H54 (cell line): ENCODE data around the gene TOX2.

Source experiments
- DNase-seq: peaks from one replicate; pipeline ENCODE4 v3.0.0; 2011; ENCODE audit warnings: low spot score, mixed read lengths; ENCODE audit not compliant: insufficient read length
- FAIRE-seq: peaks from 3 replicates; lab custom pipeline; 2011; peaks lifted over from hg19 to GRCh38; lab: Jason Lieb, UNC
- POLR2A ChIP-seq: IDR thresholded peaks from 2 replicates; pipeline ENCODE4 v1.6.1; 2011; ENCODE audit warnings: low read depth, mild to moderate bottlenecking, low read length

TOX2 gene

DNA sequence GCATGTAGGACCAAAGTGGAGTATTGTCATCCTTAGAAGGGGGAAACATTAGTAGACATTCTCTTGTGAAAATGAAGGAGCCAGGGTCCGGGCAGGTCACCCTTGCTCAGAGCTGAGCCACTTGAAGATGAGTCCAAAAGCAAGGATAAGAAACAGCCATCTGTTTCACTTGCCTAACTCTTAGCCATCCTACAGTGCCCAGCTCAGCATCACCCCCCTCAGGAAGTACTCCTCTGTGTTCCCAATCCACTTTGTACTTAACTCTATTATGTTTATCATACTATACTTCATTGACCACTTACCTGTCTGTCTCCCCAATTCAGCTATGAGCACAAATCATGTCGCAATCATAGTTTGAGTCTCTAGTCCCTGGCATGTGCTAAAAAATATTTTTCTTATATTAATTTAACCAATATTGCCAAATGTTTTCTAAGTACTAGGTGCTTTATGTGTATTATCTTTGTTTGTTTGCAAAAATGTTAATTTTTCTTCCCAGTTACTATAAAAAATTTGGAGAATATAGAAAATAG is 8.1 kb upstream of the TOX2 start:
- DNase-seq = no peak
- no peak for FAIRE-seq
- no peak for TF ChIP-seq POLR2A

DNA sequence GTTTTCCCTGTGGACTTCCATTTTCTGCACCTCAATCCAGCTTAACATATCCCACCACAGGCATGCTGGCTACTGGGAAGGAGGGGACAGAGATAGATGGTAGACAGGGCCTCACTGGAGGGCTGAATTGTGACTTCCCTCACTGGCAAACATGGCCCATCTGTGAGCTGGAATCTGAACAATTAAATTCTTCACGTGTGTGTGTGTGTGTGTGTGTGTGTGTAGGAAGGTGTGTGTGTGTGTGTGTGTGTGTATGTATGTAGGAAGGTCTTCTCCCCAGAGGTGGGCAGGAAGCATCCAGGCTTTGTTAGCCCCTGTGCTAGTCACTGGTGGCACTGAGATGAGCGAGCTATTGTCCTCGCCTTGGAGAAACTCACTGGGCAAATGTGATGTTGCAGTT is 5.4 kb upstream of the TOX2 start:
- TF ChIP-seq POLR2A = no peak
- no peak for FAIRE-seq
- no peak for DNase-seq

DNA sequence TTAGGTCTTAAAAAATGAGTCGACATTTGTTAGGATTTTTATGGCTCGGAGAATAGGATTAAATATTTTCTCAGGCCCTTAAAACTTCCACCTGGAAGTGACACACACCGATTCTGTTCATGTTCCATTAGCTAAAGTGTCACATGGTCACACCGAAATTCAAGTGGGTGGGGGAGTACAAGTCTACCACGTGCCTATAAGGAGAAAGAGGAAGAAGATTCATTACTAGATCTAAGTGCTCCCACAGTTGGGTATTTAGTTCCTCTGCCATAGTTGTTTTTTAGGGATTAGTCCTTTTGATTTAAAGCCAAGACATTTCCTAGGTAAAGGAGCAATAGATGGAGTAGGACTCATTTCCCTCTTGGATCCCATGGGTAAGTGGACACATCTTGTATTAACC is 4.9 kb upstream of the TOX2 start:
- no peak for FAIRE-seq
- no peak for DNase-seq
- TF ChIP-seq POLR2A = no peak

DNA sequence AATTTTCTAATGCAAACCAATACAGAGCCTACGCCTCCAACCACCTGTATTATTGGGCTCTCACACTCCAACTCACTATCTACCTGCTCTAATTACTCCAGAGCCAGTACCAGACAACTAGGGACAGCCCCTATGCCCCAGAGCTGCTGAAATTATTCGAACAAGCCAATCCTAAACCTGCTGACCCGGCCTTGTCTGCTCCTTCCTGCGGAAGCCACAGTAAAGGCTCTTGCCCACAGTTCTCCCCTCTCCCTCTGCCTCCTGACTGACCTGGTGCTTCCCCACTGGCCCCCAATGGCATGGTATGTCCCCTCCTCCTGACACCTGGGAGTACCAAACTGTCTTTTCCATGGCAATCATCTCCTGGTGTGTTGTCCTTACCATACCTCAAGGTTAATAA is 4.1 kb upstream of the TOX2 start:
- FAIRE-seq = no peak

DNA sequence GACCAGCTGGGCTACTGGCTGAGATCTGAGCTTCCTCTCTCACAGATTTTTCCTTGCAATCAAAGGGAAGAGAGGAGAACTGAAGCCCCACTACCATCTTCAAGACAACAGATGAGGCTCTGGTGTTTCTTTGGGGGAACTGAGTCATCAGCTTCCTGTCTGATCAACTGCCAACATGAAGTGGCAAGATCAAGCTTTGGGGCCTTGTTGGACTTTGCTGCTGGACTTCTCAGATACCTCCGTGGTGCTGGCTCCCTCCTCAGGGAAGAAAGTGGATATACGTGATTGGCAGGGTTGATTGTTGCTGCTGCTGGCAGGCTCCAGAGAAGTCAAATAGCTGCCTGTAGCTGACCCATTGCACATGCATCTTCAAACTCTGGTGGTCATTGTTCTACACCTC is 3.6 kb upstream of the TOX2 start:
- FAIRE-seq (no peak), DNase-seq (no peak)
- TF ChIP-seq POLR2A = no peak

More for the DNA sequence above, 4.1 kb upstream of the TOX2 start:
- no peak for TF ChIP-seq POLR2A
- DNase-seq = no peak

DNA sequence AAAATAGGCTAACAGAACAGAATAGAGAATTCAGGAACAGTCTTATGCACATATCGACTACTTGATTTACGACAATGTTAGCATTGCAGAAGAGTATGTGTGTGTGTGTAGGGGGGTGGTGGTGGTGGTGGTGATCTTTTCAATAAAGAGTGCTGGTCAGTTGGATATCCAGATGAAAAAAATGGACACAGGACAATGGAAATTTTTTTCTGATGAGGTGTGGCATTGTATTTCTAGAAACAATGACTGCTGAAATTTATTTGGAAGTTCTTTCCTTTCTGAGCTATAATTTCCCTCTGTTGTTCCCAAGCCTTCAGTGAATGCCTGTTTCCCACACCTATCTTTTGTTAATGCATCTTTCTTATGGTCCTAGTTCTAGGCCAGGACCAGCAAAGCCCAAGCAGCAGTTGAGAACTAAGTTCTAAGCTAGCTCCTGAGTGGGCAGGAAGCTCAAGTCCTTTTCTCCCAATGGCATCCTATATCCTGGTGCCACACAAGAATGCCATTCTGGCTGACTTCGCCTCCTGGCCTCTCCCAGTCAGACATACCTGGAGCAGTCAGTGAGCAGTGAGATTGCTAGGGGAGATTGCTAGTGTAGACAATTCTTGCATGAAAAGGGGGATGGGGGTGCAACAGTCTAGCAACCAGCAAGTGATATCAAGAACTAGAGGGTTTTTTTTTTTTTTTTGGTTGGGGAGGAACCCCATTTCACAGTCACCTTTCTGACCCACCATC is 1.2 kb upstream of the TOX2 start:
- DNase-seq (no peak), FAIRE-seq (no peak)
- no peak for TF ChIP-seq POLR2A

DNA sequence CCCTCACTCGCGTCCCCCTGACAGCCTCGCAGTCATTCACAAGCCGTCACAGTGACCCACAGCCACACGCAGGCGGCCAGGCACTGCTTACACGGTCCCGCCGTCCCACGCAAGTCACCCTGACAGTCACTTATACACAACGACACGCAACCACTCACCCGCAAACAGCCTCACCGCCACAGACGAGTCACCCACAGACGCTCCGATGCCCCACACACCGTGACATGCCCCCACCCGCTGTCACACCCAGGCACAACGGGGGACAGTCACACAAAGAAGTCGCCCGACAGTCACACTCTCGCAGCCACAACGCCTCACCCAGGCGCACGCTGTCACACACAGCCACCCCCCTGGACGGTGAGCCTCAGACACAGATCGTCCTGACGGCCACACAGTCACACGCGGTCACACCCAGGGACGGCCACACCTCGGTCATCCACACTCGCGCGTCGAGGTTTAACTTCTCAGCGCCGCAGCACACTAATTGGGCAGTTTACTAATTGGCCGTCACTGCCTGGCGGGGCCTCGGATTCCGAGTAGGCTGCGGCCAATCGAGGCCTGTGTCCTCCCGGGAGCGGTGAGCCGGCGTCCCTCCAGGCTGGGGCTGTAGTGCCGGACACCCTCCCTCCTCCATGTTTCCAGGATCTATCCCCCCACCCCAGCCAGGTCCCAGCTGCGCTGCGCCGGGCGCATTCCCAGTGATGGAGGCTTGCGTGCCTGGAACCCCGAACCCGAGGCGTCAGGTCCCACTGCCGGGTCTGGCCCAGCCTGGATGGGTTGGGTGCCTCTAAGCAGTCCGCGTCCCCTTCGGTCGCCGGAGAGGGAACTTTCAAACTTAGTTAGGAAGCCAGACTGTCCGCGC is 790 bp downstream of the TOX2 start:
- no peak for TF ChIP-seq POLR2A
- FAIRE-seq (no peak), DNase-seq (no peak)

DNA sequence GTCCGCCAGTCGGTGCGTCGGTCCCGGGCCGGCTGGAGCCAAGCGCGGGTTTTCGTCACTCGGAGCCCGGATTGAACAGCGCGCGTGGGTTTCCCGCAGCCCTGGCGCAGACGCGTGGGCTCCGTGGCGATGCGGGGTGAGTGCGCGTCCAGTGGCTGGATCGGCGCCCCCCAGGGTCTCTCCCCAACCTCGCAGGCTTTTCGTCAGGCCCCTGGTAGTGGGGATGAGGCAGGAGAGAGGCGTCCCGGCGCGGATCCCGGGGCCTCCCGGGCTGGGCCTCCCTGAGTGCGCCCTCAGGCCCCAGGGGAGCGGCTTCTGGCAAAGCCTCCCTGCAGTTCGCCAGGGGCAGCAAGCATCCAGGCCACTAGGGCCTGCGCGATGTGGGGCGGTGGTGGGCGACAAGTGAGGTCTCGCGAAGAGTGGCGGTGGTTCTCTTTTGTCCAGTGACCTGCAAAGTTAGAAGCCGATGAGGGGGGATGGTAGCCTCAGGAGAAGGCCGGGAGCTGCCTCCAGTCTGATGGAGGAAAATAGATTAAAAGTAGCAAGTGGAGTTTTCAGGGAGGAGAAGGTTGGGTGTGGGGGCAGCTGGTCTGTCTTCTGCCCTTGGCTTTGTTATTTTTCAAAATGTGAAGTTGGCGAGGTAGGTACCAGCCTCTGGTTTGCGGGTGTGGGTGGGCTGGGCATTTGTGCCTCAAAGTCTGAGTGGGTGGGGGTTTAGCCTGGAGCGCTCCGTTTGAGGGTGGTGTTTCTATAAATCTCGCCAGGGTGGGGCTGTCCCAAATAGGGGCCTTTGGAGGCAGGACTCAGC is 1.6 kb downstream of the TOX2 start:
- TF ChIP-seq POLR2A = no peak
- FAIRE-seq = no peak

DNA sequence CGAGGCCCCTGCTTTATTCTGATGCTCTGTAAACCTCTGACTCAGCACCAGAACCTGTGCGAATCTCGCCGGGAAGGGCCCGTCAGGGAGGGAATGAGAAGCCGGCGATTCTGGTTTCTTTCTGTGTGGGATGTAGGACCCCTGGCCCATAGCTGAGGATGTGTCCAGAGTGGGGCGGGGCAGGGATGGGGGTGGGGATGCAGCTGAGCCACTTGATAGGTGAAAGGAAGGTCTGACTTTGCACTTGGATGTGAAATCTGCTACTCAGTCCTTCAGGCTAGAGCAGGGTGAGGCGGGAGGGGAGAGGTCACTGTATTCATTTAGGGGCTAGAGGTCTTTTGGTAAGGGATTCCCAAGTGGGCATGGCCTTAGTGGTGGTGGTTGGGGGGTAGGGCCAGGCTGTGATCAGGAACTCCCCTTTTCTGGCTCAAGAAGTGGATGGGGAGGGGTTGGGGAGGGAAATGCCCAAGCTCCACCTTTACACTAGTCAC is 2.3 kb downstream of the TOX2 start:
- FAIRE-seq = no peak
- peak; percentile 66 for DNase-seq
- TF ChIP-seq POLR2A = no peak

More for the DNA sequence above, 1.6 kb downstream of the TOX2 start:
- no peak for DNase-seq

DNA sequence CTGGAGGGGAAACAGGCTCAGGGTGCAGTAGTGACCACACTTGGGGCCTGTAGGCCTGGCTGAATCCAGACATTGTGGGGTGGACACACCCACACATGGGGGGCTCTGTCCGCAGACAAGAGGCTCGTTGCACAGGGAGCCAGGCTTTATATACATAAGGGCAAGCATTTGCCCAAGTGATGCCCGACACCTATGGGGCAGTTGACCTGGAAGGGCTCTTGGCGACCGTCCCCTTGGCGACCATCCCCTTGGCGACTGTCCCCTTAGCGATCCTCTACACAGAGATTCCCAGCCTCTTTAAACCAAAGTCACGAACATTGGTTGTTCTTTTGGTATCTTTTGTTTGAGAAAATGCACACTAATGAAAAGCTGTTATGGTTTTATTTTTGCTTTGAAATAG is 2.7 kb downstream of the TOX2 start:
- FAIRE-seq (no peak), DNase-seq (no peak)

DNA sequence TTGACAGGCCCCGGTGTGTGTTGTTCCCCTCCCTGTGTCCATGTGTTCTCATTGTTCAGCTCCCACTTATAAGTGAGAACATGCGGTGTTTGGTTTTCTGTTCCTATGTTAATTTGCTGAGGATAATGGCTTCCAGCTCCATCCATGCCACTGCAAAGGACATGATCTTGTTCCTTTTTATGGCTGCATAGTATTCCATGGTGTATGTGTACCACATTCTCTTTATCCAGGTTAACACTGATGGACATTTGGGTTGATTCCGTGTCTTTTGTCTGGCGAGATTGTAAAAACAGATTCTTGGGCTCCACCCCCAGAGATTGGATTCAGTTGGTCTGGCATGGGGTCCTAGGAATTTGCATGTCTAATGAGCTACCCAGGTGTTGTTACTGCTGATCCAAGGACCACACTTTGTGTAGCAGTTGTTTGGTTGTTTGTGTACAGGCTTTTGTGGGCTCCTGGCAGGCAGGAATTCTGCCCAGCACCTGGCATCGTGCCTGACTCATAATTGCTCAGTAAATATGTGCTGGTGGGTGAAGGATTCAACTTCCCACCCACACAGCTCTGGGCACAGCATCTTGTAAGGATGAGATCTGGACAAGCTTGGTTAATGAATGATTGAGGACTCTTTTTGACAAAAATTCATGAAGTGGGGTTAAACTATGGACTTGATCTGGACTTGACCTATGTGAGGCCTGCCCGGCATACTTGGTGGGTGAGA is 5.2 kb downstream of the TOX2 start:
- no peak for DNase-seq
- FAIRE-seq = no peak
- no peak for TF ChIP-seq POLR2A

More for the DNA sequence above, 2.7 kb downstream of the TOX2 start:
- TF ChIP-seq POLR2A = no peak

DNA sequence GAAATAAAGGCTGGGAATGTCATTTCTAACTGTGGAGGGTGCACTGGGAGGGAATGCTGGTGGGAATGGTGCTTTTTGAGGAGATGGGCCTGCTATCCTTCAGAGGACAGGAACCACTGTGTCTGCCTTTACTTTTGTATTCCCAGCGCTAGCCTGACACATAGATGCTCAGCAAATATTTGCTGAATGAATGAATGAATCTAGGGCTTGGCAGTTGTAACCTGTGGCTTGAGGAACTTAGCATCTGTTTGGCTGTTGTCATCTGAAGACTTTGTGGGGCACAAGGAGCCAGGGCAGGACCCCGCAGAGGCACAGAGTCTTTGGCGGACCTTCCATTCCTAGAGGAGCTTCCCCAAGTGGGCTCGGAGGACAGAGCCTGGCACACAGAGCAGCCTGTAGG is 6.1 kb downstream of the TOX2 start:
- TF ChIP-seq POLR2A = no peak
- FAIRE-seq (no peak), DNase-seq (no peak)
